Activated naive CD8-positive, alpha-beta T cell treated with anti-CD3 and anti-CD28 coated beads, Interleukin-2, amount 50 U/mL, for 24 hours (primary cell): ENCODE results near the gene ZFHX2.
A peak's percentile ranks its signal among the peaks of the same experiment; 100 is the strongest.

Experiments
- ATAC-seq: fragments of 150-1000 bp; cut with Tn5 transposase; one replicate; pipeline ENCODE4 v1.10.0; 2021
- DNase-seq: peaks from one replicate; pipeline ENCODE4 v3.0.0; 2021
- H3K27ac Mint-ChIP-seq: one replicate; pipeline ENCODE4 v1.8.0; 2021; ENCODE audit warnings: mild to moderate bottlenecking, mixed read lengths
- H3K27me3 Mint-ChIP-seq: one replicate; pipeline ENCODE4 v1.8.0; 2021; ENCODE audit warnings: mixed read lengths
- H3K36me3 Mint-ChIP-seq: one replicate; pipeline ENCODE4 v1.8.0; 2021; ENCODE audit warnings: low read depth, mixed read lengths
- H3K4me1 Mint-ChIP-seq: one replicate; pipeline ENCODE4 v1.8.0; 2021; ENCODE audit warnings: mixed read lengths
- H3K4me3 Mint-ChIP-seq: one replicate; pipeline ENCODE4 v1.8.0; 2021; ENCODE audit warnings: mild to moderate bottlenecking, moderate library complexity, mixed read lengths
- H3K9me3 Mint-ChIP-seq: one replicate; pipeline ENCODE4 v1.8.0; 2021; ENCODE audit warnings: mixed read lengths

Gene ZFHX2

GRCh38 chr14:23513818-23514643 lies 37.5 kb downstream of the ZFHX2 start:
- H3K4me3 Mint-ChIP-seq: no peak overlapping the region
- H3K27me3 Mint-ChIP-seq: no peaks in the 10 kb centered on the region

GRCh38 chr14:23513005-23513817 lies 38.4 kb downstream of the ZFHX2 start:
- H3K4me1 Mint-ChIP-seq: peaks cover 6% of the 10 kb centered on the region
- DNase-seq (no peak), ATAC-seq (no peak)
- H3K4me3 Mint-ChIP-seq: no peak overlapping the region
- H3K9me3 Mint-ChIP-seq: no peaks in the 10 kb centered on the region
- H3K27ac Mint-ChIP-seq: no peak overlapping the region
- H3K27me3 Mint-ChIP-seq: no peaks in the 10 kb centered on the region
- H3K36me3 Mint-ChIP-seq: no peaks in the 10 kb centered on the region

More at GRCh38 chr14:23513818-23514643, 37.5 kb downstream of the ZFHX2 start:
- Mint-ChIP-seq H3K4me1 (peaks cover 6% of the 10 kb centered on the region), H3K27ac (no peak overlapping the region), H3K36me3 (no peaks in the 10 kb centered on the region), H3K9me3 (no peaks in the 10 kb centered on the region)
- ATAC-seq: no peak
- DNase-seq: no peak

GRCh38 chr14:23512156-23512555 lies 39.4 kb downstream of the ZFHX2 start:
- peak; percentile 8 for DNase-seq
- H3K27ac Mint-ChIP-seq: peak overlapping the region; percentile 49
- ATAC-seq: no peak
- H3K4me3 Mint-ChIP-seq: peak overlapping the region; percentile 76
- H3K4me1 Mint-ChIP-seq: peaks cover 6% of the 10 kb centered on the region
- H3K36me3 Mint-ChIP-seq: no peaks in the 10 kb centered on the region
- H3K27me3 Mint-ChIP-seq: no peaks in the 10 kb centered on the region
- H3K9me3 Mint-ChIP-seq: no peaks in the 10 kb centered on the region

- H3K27me3 Mint-ChIP-seq: no peaks in the 10 kb centered on the region
- H3K4me3 Mint-ChIP-seq: no peak overlapping the region
- DNase-seq (no peak), ATAC-seq (no peak)
- no peaks in the 10 kb centered on the region for H3K4me1 Mint-ChIP-seq
- no peaks in the 10 kb centered on the region for H3K9me3 Mint-ChIP-seq
- H3K36me3 Mint-ChIP-seq: no peaks in the 10 kb centered on the region
- no peak overlapping the region for H3K27ac Mint-ChIP-seq
Observed at GRCh38 chr14:23494223-23494622, 57.3 kb downstream of the ZFHX2 start.

DNA sequence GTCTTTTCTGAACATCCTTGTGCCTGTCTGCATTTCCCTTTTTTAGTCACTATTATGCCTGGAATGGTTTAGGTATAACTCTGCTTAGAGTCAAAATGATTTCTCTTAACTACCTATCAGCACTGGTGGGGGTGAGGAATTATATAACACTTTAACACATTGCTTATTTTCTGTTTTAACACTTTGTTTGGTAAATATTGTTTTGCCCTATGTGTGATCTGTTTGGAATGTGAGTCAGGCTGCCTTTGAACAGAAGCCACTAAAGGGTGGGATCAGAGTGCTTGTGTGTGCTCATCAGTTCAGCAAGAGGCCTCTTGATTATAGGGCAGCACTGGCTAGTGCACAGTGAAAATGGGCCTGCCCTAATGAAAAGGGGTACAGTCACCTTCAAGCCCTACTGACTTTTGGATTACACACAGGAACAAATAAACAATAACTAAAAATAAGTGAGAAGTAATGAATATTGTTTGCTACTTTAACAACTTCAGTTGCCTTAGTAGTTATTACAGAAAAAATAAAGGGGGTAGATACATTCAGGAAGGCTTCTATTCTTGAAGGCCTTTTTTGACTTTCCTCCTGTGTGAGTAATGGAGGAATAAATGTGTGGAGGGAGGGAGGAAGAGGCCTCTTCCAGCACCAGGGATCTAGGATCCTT lies 58.8 kb downstream of the ZFHX2 start:
- no peaks in the 10 kb centered on the region for H3K27me3 Mint-ChIP-seq
- no peaks in the 10 kb centered on the region for H3K9me3 Mint-ChIP-seq
- DNase-seq: no peak
- peaks cover 3% of the 10 kb centered on the region for H3K36me3 Mint-ChIP-seq
- ATAC-seq: no peak
- H3K4me1 Mint-ChIP-seq: no peaks in the 10 kb centered on the region
- no peak overlapping the region for H3K4me3 Mint-ChIP-seq
- no peak overlapping the region for H3K27ac Mint-ChIP-seq

DNA sequence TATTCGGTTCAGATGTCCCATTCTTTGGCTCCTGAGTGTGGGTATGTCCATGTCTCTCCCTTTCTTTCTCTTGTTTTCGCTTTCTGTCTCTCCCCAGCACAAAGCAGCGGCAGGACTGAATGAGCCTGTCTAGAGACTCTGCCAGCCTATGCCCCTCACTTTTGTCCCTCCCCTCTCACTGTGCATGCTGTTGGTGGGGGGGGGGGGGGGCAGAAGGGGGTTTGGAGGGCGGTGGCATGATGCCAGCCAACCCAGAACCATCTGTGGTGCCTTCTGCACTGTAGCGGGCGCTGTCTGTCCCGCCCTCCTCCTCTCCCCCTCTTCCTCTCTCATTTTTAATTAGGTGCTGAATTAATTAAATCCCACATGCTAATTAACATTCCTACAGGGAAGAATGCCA lies 64.3 kb downstream of the ZFHX2 start:
- DNase-seq (no peak), ATAC-seq (no peak)
- Mint-ChIP-seq H3K27ac (no peak overlapping the region), H3K36me3 (peaks cover 9% of the 10 kb centered on the region), H3K9me3 (no peaks in the 10 kb centered on the region), H3K4me1 (no peaks in the 10 kb centered on the region), H3K4me3 (no peak overlapping the region), H3K27me3 (no peaks in the 10 kb centered on the region)

DNA sequence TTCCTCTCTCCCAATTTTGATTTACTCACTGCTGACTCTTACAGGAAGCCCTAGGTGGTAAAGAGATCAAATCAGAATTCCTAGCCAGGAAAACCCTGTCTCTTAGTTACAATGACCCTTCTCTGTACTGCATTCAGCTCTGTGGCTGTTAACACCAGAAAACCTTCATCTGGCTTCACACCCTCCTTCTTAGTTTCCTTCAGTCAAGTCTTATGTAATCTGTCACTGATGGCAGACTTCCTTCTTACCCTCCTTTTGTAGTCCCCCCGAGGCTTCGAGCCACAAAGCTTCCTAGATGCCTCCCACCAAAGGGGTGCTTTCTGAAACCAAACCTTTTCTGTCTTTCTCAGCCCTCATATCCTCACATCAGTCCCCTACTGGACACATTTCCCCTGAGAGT lies 65.5 kb downstream of the ZFHX2 start:
- Mint-ChIP-seq H3K4me3 (no peak overlapping the region), H3K9me3 (no peaks in the 10 kb centered on the region), H3K27me3 (no peaks in the 10 kb centered on the region), H3K36me3 (peaks cover 12% of the 10 kb centered on the region), H3K4me1 (no peaks in the 10 kb centered on the region), H3K27ac (no peak overlapping the region)
- DNase-seq (no peak), ATAC-seq (no peak)

DNA sequence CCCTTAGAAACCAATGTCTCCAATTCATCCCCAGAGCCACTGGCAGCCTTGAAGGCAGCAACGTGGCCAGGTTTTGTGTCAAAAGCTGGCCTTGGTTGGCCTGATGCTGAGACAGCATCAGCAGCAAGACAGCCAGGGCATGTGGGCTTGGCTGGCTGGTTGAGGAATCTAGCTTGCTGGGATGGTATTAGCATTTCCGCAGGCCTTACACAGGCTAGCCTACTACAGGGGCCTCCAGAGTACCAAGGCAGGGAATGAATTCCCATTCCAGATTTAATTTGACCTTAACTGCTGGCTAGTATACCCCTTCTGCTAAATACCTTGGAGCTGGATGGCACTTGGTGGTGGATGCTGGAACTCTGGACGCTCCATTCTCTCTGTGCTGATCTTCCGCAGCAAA lies 66.2 kb downstream of the ZFHX2 start:
- ATAC-seq (no peak), DNase-seq (no peak)
- Mint-ChIP-seq H3K27ac (no peak overlapping the region), H3K4me3 (no peak overlapping the region), H3K4me1 (no peaks in the 10 kb centered on the region), H3K36me3 (peaks cover 13% of the 10 kb centered on the region), H3K9me3 (no peaks in the 10 kb centered on the region), H3K27me3 (no peaks in the 10 kb centered on the region)

DNA sequence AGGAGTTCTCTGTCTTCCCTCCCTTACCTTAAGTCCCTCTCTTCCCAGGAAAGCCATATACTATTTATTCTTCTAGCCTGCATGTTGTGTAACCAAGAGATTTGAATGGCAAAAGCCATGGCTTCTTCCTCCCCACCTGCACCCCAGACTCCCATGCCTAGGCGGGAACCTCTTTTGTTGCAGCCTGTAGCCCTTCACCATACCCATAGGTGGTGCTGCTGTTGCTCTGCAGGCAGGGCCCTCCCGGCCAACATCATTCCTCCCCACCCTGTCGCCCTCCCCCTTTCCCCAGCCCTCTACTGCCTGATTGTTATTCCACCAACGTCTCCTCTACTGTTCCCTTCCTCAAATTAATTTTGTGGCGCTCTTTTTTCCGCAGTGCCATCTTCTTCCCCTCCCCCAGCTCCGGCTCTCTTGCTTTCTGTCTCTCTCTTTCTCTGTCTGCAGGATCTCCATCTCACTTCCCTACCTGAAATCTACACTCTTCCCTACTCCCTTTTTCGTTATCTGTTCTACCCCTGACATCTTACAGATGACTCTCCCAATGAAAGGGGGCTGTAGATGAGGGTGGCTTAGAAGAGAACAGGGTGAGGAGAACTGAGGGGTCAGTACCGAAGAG lies 68.2 kb downstream of the ZFHX2 start:
- peak; percentile 68 for ATAC-seq
- Mint-ChIP-seq H3K4me1 (no peaks in the 10 kb centered on the region), H3K9me3 (no peaks in the 10 kb centered on the region), H3K36me3 (peaks cover 17% of the 10 kb centered on the region), H3K4me3 (no peak overlapping the region), H3K27me3 (no peaks in the 10 kb centered on the region), H3K27ac (no peak overlapping the region)
- no peak for DNase-seq

- H3K27ac Mint-ChIP-seq: no peak overlapping the region
- H3K36me3 Mint-ChIP-seq: peaks cover 20% of the 10 kb centered on the region
- H3K4me3 Mint-ChIP-seq: no peak overlapping the region
- ATAC-seq (no peak), DNase-seq (no peak)
- H3K9me3 Mint-ChIP-seq: no peaks in the 10 kb centered on the region
- no peaks in the 10 kb centered on the region for H3K4me1 Mint-ChIP-seq
- no peaks in the 10 kb centered on the region for H3K27me3 Mint-ChIP-seq
Observed at GRCh38 chr14:23482823-23483148, 68.8 kb downstream of the ZFHX2 start.

GRCh38 chr14:23481979-23482822 lies 69.4 kb downstream of the ZFHX2 start:
- no peak for ATAC-seq
- no peaks in the 10 kb centered on the region for H3K4me1 Mint-ChIP-seq

GRCh38 chr14:23481362-23481970 lies 70.1 kb downstream of the ZFHX2 start:
- Mint-ChIP-seq H3K27ac (no peak overlapping the region), H3K4me1 (no peaks in the 10 kb centered on the region), H3K36me3 (peaks cover 26% of the 10 kb centered on the region), H3K4me3 (no peak overlapping the region), H3K9me3 (no peaks in the 10 kb centered on the region), H3K27me3 (no peaks in the 10 kb centered on the region)
- no peak for DNase-seq
- ATAC-seq: no peak

More at GRCh38 chr14:23481979-23482822, 69.4 kb downstream of the ZFHX2 start:
- no peak overlapping the region for H3K27ac Mint-ChIP-seq
- DNase-seq: no peak
- no peaks in the 10 kb centered on the region for H3K27me3 Mint-ChIP-seq
- H3K4me3 Mint-ChIP-seq: no peak overlapping the region
- H3K36me3 Mint-ChIP-seq: peaks cover 23% of the 10 kb centered on the region
- no peaks in the 10 kb centered on the region for H3K9me3 Mint-ChIP-seq

DNA sequence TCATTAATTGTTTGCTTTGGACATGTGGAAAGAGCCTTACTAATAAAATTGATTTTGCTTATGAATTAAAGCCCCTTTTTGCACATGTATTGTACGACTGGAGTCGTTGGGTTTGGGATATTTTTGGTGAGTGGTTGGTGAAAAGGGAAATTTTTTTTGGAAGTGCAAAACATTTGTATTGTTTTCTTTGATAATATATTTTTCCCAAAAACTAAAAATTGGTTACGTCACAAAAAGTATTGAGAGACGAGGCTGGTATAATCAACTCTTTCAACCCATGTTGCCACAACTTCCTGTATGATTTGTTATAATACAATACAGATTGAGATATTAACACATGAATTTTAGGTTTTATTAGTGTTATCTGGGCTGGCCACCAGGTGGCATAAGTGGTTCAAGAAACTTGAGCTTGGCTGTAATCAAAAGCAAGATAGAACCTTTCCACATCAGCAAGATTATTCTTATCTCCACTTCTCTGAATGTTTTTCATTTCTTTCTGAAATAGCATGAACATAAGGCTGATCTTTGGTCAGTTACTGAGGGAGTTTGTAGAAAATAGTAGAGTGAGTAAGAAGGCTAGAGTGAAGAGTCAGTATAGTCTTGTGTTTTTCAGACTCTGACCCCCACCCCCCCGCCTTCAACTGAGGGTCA lies 73.3 kb downstream of the ZFHX2 start:
- Mint-ChIP-seq H3K36me3 (peaks cover 49% of the 10 kb centered on the region), H3K4me3 (no peak overlapping the region), H3K27ac (no peak overlapping the region), H3K27me3 (no peaks in the 10 kb centered on the region), H3K4me1 (no peaks in the 10 kb centered on the region), H3K9me3 (no peaks in the 10 kb centered on the region)
- ATAC-seq (peak; percentile 40), DNase-seq (peak; percentile 63)
